ENCODE measurements around the gene FBXO2.

DNA sequence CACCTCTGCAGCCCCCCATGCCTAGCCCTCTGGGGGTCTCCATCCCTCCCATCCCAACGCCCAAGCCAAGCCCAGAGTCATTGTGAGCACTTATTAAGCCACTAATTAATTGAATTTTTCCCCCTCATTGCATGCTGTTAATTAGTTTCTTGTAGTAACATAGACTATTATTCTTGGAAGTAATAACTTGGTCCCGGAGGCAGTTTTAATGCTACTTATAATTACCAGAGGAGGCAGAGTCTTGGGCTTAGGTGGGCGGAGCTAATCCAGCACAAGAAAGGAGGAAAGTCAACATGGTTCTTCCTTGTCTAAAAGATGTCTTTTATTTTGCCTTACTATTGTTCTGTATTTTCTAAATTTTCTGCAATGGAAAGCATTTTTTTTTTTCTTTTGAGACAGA lies 27.7 kb downstream of the FBXO2 start:
- TF ChIP-seq, protein P1, sequence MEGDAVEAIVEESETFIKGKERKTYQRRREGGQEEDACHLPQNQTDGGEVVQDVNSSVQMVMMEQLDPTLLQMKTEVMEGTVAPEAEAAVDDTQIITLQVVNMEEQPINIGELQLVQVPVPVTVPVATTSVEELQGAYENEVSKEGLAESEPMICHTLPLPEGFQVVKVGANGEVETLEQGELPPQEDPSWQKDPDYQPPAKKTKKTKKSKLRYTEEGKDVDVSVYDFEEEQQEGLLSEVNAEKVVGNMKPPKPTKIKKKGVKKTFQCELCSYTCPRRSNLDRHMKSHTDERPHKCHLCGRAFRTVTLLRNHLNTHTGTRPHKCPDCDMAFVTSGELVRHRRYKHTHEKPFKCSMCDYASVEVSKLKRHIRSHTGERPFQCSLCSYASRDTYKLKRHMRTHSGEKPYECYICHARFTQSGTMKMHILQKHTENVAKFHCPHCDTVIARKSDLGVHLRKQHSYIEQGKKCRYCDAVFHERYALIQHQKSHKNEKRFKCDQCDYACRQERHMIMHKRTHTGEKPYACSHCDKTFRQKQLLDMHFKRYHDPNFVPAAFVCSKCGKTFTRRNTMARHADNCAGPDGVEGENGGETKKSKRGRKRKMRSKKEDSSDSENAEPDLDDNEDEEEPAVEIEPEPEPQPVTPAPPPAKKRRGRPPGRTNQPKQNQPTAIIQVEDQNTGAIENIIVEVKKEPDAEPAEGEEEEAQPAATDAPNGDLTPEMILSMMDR (IDR thresholded peaks at IDR 0.05), result no peak
- TF ChIP-seq EP300 (IDR thresholded peaks at IDR 0.05) (no peak), POLR2AphosphoS5 (IDR thresholded peaks at IDR 0.05) (no peak)
